ENCODE measurements around the gene BEND7.

The BEND7 gene

DNA sequence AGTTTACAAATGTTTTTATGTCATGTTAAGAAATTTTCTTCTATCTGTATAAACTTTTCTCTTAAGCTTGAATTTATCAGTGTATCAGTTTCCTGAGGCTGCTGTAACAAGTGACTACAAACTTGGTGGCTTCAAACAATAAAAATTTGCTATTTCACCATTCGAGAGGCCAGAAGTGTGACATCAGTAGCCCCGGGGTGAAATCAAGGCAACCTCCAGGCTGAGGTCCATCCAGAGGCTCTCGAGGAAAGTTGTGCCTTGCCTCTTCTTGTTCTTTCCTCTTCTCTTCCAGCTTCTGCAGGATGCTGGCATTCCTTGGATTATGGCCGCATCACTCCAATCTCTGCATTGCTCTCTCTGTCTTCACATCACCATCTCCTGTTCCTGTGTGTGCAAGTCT lies 6.5 kb upstream of the BEND7 start:
- no peak overlapping the region for H3K4me3 ChIP-seq (ENCODE audit: low read depth, low read length)
- TF ChIP-seq, protein P1, sequence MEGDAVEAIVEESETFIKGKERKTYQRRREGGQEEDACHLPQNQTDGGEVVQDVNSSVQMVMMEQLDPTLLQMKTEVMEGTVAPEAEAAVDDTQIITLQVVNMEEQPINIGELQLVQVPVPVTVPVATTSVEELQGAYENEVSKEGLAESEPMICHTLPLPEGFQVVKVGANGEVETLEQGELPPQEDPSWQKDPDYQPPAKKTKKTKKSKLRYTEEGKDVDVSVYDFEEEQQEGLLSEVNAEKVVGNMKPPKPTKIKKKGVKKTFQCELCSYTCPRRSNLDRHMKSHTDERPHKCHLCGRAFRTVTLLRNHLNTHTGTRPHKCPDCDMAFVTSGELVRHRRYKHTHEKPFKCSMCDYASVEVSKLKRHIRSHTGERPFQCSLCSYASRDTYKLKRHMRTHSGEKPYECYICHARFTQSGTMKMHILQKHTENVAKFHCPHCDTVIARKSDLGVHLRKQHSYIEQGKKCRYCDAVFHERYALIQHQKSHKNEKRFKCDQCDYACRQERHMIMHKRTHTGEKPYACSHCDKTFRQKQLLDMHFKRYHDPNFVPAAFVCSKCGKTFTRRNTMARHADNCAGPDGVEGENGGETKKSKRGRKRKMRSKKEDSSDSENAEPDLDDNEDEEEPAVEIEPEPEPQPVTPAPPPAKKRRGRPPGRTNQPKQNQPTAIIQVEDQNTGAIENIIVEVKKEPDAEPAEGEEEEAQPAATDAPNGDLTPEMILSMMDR (IDR thresholded peaks at IDR 0.05; ENCODE audit: borderline replicate concordance, insufficient read depth, low read depth, low read length) = no peak

- H3K4me3 ChIP-seq (ENCODE audit: low read depth, low read length) = no peak overlapping the region
- TF ChIP-seq, protein P1 (IDR thresholded peaks at IDR 0.05; ENCODE audit: borderline replicate concordance, insufficient read depth, low read depth, low read length) = no peak
Observed at GRCh38 chr10:13529714-13529973, 830 bp upstream of the BEND7 start.

GRCh38 chr10:13528123-13528874 lies 515 bp downstream of the BEND7 start:
- no peak overlapping the region for H3K4me3 ChIP-seq (ENCODE audit: low read depth, low read length)
- TF ChIP-seq, protein P1 (IDR thresholded peaks at IDR 0.05; ENCODE audit: borderline replicate concordance, insufficient read depth, low read depth, low read length) = no peak

DNA sequence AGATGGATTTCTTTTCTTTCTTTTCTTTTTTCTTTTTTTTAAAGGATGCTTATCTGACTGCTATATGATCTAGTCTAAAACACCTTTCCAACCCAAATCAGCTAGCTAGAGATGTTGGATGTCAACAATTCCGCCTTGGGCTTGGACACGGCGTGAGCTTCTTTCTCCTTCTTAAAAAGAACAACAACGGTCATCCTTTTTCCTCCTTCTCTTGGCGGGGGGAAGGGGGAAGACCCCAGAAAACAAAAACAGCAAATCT lies 1.0 kb downstream of the BEND7 start:
- no peak overlapping the region for H3K4me3 ChIP-seq (ENCODE audit: low read depth, low read length)
- TF ChIP-seq, protein P1 (IDR thresholded peaks at IDR 0.05; ENCODE audit: borderline replicate concordance, insufficient read depth, low read depth, low read length) = no peak

DNA sequence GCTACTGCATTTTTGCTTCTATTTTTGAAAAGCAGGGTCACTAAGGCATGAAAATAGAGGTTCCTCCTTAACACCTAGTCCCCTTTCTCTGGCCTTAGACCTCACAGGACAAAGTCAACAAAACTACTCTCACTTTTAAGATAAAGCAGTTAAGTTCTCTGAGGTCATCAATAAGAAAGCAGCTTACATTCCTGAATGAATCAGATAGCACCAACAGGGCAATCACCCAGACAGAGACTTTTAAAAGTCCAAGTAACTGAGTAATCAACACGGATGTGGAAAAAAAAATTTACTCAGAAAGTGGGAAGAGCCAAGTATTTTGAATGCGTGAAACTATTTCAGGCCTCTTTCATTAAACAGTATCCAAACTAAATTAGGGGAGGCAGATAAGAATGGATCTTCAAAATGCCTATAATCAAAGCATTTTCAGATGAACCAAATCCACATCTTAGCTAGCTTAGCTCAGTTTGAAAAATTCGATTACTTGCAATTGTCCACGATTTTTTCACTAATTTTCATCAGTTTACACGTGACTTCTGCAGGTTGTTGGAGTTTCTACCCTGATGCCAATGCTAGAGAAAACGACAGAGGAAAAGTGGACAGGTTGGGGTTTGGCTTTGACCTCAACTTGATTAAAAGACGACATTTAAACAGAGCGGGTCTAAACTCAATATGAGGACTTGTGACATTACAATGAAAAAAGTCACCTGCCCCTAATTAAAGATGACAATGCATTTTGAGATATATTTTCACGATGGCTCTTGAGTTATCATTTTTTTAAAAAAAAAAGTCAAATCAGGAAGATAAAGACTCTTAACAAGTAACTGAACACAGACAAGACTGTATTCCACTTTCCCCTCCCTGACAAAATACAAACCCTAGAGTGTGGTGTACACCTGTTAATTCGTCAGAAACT lies 1.6 kb downstream of the BEND7 start:
- TF ChIP-seq, protein P1 (IDR thresholded peaks at IDR 0.05; ENCODE audit: borderline replicate concordance, insufficient read depth, low read depth, low read length) = no peak
- no peak overlapping the region for H3K4me3 ChIP-seq (ENCODE audit: low read depth, low read length)

GRCh38 chr10:13525663-13526062 lies 3.2 kb downstream of the BEND7 start:
- TF ChIP-seq, protein P1 (IDR thresholded peaks at IDR 0.05; ENCODE audit: borderline replicate concordance, insufficient read depth, low read depth, low read length) = no peak
- H3K4me3 ChIP-seq (ENCODE audit: low read depth, low read length) = no peak overlapping the region

GRCh38 chr10:13521026-13521425 lies 7.8 kb downstream of the BEND7 start:
- no peak overlapping the region for H3K4me3 ChIP-seq (ENCODE audit: low read depth, low read length)
- TF ChIP-seq, protein P1 (IDR thresholded peaks at IDR 0.05; ENCODE audit: borderline replicate concordance, insufficient read depth, low read depth, low read length) = no peak

Data from GM12875 (cell line).